GM20431 (cell line): Measurements from ENCODE around the gene ACTA2.

Experiments used
- in situ Hi-C: fragments of 300-500 bp; cut with MseI, MboI; formaldehyde crosslinking; loops from one replicate; pipeline ENCODE4 v1.15.0; 2020; ENCODE audit warnings: low sequenced_read_pairs; ENCODE audit not compliant: unreplicated experiment

The ACTA2 gene

DNA sequence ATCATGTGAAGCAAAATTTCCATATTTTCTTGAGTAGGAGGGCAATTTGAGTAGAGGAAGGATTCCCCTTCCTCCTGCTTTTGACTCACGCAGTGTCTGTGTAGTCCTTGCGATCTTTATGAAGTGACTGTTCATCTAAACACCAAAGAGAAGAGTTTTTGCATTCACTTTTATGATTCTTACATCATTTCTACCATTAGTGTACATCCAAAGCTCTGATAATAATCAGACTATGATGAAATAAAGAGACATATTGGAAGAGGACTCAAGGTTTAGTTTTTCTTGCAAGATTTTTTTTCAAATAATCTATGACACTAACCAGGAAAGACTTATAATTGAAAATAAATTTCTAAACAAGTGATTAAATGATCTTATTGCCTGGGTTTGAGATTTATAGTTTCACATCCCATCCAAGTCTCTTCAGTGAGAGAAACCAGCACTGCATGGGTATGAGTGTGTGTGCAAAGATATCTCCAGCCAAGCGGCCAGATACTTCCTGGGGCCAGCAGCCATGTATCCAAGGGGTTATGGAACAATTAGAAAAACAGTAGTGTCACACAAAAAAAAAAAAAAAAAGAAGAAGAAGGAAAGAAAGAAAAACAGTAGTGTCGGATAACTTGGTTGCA, 2.0 kb upstream of the ACTA2 start:
- in situ Hi-C loops, result no loop called here

DNA sequence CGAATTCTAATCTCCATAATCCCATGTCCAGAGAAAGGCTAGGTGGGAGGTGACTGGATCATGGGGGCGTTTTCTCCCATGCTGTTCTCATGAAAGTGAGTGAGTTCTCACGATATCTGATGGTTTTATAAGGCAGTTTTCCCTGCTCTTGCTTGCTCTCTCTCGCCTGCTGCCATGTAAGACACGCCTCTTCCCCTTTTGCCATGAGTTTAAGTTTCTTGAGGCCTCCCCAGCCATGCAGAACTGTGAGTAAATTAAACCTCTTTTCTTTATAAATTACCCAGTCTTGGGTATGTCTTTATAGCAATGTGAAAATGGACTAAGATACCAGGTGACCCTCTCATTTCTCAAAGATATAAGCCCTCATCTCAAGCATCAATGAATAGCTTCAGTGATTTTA, 1.1 kb upstream of the ACTA2 start:
- in situ Hi-C loops, result no loop called here

DNA sequence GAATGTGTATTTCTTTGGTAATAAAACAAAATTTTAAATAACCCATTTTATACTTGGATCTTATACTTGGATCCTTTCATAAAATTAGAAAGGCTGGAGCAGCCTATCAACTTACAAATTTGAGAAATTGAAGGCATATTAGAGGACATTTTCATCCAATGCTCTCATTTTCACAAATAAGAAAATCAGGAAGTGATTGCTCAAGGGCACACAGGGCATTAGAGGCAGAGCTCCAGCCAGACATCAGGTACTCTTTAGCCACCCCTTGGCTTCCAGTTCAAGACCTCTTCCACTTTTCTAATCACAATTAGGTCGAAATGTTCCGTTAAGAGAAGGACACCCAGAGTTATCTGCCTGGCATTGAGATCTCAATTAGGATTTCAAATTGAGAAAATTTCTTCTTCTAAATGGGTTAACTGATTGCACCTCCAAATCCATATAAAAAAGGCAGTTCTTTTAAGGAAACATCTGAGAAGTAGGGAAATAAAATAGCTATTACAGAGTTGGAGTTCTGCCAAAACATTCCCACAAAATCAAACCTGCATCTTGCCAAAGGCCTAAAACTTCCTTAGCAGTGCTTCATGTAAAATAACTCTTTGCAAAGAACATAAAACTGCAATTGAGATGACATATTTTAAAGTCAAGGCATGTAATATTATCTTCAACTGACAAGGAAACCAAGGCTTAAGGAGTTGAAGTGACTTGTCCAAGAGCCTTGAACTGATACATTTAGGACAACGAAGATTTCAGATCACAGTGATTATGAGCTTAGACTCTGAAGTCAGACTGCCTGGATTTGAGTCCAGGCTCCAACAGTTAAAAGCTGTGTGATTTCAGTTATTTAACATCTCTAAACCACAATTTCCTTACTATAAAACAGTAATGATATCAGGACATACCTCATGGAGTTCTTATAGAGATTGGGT, 2.4 kb downstream of the ACTA2 start:
- in situ Hi-C loops, result loop anchor here (25.0 kb wide), 1 partner anchor 262 kb away; the partner anchor contains the start of gene CH25H

DNA sequence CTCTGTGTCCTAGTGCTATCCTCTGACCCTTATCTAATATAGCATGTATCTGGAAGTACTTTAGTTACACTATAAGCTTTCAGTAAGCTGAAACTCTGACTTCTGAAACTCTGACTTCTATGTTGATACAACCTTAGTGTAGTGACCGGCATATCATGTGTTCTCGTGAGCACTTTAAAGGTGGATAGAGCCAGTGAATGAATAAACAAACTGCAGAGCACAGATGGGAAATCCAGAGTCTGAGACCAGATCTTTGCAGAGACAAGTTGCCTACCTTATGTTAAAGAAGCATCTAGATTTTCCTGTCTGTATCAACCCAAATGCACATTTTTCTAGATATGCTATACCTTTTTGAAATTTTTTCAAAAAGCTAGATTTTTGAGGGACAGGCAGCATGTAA, 3.5 kb downstream of the ACTA2 start:
- in situ Hi-C loops, result loop anchor here (25.0 kb wide), 1 partner anchor 263 kb away; the partner anchor contains the start of gene CH25H

DNA sequence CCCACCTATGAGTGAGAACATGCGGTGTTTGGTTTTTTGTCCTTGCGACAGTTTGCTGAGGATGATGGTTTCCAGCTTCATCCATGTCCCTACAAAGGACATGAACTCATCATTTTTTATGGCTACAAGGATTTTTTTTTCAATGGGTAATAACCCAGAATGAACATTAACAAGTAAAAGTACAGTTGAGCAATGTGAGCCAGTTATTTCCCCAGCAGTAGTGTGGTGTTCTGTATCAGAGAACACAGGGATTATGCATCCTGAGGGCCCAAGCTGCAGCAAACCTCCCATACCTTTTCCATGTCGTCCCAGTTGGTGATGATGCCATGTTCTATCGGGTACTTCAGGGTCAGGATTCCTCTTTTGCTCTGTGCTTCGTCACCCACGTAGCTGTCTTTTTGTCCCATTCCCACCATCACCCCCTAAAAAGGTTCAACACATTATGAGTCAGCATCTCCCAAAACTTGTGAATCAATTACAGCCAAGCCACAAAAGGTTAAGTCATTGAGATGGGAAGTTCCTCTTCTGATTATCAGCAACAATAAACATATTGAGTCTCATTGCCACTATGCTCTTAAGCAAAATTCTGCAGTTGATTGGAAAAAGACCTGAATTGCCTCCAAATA, 5.5 kb downstream of the ACTA2 start:
- in situ Hi-C loops, result loop anchor here (25.0 kb wide), 1 partner anchor 265 kb away; the partner anchor contains the start of gene CH25H

DNA sequence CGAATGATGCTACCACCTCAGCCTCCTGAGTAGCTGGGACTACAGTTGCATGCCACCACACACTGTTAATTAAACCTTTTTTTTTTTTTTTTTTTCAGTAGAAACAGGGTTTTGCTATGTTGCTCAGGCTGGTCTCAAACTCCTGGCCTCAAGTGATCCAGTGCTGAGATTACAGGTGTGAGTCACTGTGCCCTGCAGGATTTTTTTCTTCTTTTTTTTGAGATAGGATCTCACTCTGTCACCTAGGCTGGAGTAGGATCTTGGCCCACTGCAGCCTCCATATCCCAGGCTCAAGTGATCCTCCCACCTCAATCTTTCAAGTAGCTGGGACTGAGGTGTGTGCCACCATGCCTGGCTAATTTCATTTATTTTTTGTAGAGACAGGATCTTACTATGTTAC, 6.4 kb downstream of the ACTA2 start:
- in situ Hi-C loops, result loop anchor here (25.0 kb wide), 1 partner anchor 266 kb away; the partner anchor contains the start of gene CH25H

DNA sequence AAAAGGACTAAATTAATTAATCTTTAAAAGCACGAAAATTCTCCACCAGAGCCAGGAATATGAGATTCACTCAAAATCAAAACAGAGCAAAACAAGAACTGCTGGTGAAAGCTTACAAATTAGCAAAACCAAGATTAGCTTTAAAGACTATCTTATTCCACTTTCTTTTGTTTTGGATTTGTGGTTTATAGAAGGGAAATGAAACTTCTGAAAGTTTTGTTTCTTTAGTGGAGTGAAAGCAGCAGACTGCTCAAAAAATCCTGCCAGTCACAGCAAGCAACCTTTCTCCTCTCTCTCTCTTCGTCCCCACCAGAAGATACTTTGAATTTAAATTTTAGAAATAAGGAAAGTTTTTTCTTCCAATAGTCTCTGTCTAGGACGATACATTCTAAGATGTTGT, 7.8 kb downstream of the ACTA2 start:
- in situ Hi-C loops, result loop anchor here (25.0 kb wide), 1 partner anchor 267 kb away; the partner anchor contains the start of gene CH25H

DNA sequence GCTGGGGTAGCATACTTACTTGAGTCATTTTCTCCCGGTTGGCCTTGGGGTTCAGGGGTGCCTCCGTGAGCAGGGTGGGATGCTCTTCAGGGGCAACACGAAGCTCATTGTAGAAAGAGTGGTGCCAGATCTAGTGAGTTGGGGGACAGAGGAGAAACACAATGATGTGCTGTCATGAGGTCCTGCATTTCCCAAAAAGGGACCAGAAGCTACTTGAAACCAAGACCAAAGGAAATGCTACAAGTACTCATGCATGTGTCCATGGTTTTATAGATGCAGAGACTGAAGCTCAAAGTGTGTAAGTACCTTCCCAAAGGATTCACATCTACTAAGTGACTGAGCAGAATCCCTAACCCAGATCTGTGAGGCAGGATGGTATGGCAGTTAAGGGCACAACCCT, 8.8 kb downstream of the ACTA2 start:
- in situ Hi-C loops, result loop anchor here (25.0 kb wide), 1 partner anchor 269 kb away; the partner anchor contains the start of gene CH25H

DNA sequence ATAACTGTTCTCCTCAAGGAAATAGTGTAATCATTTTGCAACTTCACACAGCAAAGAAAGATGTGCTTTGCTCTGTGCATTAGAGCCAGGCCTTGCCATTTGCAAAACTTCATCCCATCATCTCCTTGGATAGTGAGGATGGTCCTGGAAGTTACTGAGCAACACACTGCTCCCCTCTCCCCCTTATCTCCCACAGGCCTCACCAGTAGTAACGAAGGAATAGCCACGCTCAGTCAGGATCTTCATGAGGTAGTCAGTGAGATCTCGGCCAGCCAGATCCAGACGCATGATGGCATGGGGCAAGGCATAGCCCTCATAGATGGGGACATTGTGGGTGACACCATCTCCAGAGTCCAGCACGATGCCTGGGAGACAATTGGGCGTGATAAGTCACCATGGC, 11.5 kb downstream of the ACTA2 start:
- in situ Hi-C loops, result loop anchor here (25.0 kb wide), 1 partner anchor 271 kb away; the partner anchor contains the start of gene CH25H

DNA sequence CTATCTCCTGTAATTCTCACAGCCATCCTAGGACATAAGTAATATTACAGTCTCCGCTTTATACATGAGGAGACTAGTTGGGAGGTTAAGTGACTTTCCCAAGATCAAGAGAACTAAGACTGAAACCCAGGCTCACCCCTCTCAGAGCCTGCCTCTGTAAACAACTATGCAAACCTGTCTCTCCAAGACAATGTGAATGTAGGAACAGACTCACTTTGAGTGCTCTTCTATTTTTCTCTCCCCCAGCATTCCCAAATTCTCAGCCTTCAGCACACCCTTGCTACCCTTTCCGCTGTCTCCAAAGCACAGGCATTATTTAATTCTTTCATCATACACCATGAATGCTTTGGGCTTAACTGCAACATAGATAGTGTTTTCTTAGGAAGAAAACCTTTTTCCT, 13.6 kb downstream of the ACTA2 start:
- in situ Hi-C loops, result loop anchor here (10.0 to 25.0 kb wide), 2 partner anchors 86 to 273 kb away; partner anchors contain the start of gene CH25H

DNA sequence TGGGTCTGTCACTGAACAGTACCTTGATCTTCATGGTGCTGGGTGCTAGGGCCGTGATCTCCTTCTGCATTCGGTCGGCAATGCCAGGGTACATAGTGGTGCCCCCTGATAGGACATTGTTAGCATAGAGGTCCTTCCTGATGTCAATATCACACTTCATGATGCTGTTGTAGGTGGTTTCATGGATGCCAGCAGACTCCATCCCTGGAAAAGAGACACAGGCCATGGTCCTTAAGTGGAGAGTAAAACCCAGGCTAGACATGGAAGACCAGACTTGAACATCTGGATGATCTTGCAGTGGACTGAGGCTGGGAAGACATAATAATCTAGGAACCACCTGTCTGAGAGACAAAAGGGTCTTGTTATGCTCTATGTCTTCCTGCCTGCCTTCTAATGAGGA, 14.5 kb downstream of the ACTA2 start:
- in situ Hi-C loops, result loop anchor here (10.0 to 25.0 kb wide), 2 partner anchors 87 to 274 kb away; partner anchors contain the start of gene CH25H

DNA sequence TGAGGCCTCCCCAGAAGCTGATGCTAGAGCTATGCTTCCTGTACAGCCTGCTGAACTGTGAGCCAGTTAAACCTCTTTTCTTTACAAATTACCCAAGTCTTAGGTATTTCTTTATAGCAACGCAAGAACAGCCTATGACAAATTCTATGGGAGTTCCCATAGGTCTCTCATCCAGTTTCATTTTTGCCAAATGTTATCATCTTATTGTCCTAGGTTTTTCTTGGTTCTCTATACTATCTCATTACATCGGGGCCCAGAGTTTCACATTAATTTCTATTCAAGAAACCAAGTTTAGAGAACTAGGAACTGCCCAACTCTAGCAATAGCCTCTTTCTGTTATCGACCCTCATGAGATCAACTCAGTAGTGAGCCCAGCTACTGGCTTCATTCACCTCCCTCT, 15.9 kb downstream of the ACTA2 start:
- in situ Hi-C loops, result loop anchor here (10.0 to 25.0 kb wide), 2 partner anchors 88 to 276 kb away; partner anchors contain the start of gene CH25H

DNA sequence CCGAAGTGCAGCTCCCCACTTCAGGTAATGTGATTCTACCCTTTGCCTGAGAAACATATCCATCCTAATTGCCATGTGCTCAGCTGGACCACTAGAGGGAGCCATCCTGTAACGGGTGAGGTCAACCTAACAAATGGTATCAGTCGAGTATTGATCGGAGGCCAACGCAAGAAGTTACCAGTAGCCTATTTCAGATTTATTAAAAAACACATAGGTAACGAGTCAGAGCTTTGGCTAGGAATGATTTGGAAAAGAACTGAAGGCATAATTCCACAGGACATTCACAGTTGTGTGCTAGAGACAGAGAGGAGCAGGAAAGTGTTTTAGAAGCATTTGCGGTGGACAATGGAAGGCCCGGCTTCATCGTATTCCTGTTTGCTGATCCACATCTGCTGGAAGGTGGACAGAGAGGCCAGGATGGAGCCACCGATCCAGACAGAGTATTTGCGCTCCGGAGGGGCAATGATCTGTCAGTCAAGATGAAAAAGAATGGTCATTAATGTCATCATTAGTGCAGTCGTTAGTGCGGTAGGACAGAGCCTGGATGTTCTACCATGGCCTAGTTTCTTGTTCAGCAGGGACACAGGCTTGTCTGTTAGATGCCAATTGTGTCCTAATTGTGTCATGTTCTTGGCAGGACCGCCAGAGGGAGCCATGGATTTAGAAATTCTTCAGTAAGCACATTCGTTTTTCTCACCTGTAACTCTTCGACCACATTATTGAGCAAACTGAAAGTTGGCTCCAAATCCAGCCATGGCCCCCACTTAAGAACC, 17.5 kb downstream of the ACTA2 start:
- in situ Hi-C loops, result loop anchor here (10.0 to 25.0 kb wide), 2 partner anchors 90 to 277 kb away; partner anchors contain the start of gene CH25H

DNA sequence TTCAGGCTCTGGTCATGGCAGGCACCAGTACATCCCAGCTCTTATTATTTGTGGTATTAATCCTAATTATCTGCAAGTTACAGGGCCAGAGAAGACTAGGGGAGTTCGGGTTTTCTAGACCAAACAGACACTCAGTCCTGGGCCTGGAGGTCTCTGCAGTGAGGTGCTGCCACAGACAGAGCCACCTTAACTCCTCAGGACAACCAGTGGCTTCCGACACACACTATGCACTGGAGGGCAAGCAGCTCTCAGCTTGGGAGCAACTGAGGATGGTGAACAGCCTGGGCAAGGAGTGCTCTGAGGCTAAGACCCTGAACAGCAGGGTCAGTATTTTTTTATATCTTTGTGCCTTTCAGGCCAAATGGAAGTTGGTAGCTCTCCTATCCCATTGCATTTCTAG, 19.0 kb downstream of the ACTA2 start:
- in situ Hi-C loops, result loop anchor here (10.0 to 25.0 kb wide), 2 partner anchors 91 to 279 kb away; partner anchors contain the start of gene CH25H

DNA sequence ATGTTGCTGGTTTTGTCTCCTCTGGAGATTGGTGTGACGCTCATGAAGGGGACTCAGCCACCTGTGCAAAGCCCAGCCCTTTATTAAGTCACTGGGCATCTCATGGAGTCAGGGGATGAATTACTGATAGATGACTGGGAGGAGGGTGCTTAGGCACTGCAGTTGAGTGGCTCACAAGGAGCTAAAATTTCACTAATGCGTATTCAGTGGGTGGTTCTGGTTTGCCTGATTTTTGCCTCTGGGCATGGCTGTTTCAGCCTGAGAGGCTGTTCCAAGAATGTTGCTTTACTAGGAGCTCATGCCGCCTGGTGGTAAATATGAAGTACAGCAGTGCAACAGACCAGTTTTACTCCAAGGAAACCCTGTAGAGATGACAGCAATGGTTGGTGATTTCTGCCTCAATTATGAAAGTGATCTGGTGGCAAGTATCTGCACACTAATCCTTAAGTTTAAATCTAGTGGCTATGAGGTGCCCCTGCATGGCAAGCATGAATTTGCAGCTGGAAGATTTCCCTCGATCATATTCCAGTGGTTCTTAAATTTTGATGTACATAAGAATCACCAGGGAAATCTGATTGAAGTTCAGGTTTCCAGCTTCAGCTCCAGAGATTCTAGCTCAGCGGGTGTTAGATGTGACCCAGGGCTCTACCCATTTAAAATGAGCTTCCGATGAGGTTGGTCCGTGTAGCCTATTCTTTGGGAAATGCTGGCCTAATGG, 19.9 kb downstream of the ACTA2 start:
- in situ Hi-C loops, result loop anchor here (10.0 to 25.0 kb wide), 2 partner anchors 92 to 280 kb away; partner anchors contain the start of gene CH25H

DNA sequence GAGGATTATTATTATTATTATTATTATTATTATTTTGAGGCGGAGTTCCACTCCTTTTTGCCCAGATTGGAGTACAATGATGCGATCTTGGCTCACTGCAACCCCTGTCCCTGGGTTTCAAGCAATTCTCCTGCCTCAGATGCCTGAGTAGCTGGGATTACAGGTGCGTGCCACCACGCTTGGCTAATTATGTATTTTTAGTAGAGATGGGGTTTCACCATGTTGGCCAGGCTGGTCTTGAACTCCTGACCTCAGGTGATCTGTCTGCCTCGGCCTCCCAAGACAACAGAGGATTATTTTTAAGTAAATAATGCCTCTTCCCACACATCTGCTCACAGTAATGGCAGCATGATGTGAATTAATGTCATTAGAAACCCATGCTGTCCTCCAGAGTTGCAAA, 20.5 kb downstream of the ACTA2 start:
- in situ Hi-C loops, result loop anchor here (10.0 to 25.0 kb wide), 2 partner anchors 93 to 280 kb away; partner anchors contain the start of gene CH25H

DNA sequence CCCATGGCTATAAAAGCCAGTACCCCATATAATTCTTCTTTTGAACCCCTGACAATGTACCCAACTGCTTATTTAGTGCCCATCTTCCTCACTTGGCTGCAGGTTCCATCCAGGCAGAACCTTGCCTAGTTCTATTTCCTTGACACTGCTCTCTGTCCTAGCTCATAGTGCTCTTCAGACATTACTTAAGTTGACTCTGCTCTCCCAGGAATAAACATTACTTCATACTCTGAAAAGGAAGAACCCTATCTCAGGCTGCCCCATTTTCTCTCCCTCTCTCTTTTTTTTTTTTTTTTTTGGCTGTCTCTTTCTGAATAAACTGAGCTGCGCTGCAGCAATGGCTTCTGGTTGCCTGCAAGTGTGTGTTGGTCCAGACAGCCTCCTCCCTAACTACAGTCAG, 21.0 kb downstream of the ACTA2 start:
- in situ Hi-C loops, result loop anchor here (10.0 to 25.0 kb wide), 2 partner anchors 93 to 281 kb away; partner anchors contain the start of gene CH25H

DNA sequence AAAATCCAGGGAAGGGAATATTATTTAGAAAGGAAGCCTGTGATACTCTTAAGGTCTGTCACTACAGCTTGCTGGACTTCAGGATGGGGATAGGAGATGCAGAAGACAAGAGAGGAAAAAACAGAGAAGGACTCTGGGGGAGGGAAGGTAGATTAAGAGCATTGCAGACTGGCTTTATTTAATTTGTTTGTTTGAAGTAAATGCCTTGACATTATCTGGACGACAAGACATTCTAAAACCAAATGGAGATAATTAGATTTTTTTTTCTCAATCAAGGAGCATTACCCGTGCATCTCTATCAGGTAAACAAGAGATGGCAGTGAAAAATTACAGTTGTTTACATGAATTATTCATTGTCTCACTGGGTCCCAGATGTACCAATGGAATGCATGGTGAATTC, 24.3 kb downstream of the ACTA2 start:
- in situ Hi-C loops, result loop anchor here (10.0 to 25.0 kb wide), 2 partner anchors 93 to 284 kb away; partner anchors contain the start of gene CH25H
